HG03439 (cell line): ENCODE data around the gene DEPDC7.
A peak's percentile ranks its signal among the peaks of the same experiment; 100 is the strongest.
"Not testable (repeated sequence)": the region's sequence is repeated elsewhere in the genome, so short reads cannot be mapped to it uniquely, and the experiment has no call there.

Experiments
- ATAC-seq: cut with Tn5 transposase; IDR thresholded peaks from one replicate; pipeline ENCODE4 v1.9.1; 2021; ENCODE audit warnings: mild to moderate bottlenecking, moderate library complexity; ENCODE audit not compliant: unreplicated experiment

Gene DEPDC7

GRCh38 chr11:33015621-33016551, at the start of gene DEPDC7:
TSS of gene DEPDC7 (plus strand) at chr11:33015878. CDS start at chr11:33015956, 78 bp downstream.
- ATAC-seq: peak; percentile 48

- ATAC-seq: no peak
Measured at GRCh38 chr11:32968541-32968940, 47.1 kb upstream of the DEPDC7 start.

GRCh38 chr11:32972233-32972632, 43.4 kb upstream of the DEPDC7 start:
- not testable (repeated sequence) for ATAC-seq

GRCh38 chr11:32972781-32973180, 42.9 kb upstream of the DEPDC7 start:
- ATAC-seq: no peak

GRCh38 chr11:32982626-32983025, 33.1 kb upstream of the DEPDC7 start:
- ATAC-seq: no peak

- ATAC-seq: no peak
Measured at GRCh38 chr11:32983506-32983905, 32.2 kb upstream of the DEPDC7 start.

GRCh38 chr11:32985600-32985999, 30.1 kb upstream of the DEPDC7 start:
- ATAC-seq: no peak

GRCh38 chr11:32987851-32988250, 27.8 kb upstream of the DEPDC7 start:
- ATAC-seq: no peak

- ATAC-seq: no peak
Measured at GRCh38 chr11:32990481-32990880, 25.2 kb upstream of the DEPDC7 start.

GRCh38 chr11:32991427-32991826, 24.3 kb upstream of the DEPDC7 start:
- ATAC-seq: no peak

GRCh38 chr11:32991898-32992297, 23.8 kb upstream of the DEPDC7 start:
- ATAC-seq: no peak

- no peak for ATAC-seq
Measured at GRCh38 chr11:33000181-33000580, 15.5 kb upstream of the DEPDC7 start.

GRCh38 chr11:33001281-33001680, 14.4 kb upstream of the DEPDC7 start:
- ATAC-seq: no peak

GRCh38 chr11:33001751-33002542, 13.7 kb upstream of the DEPDC7 start:
- no peak for ATAC-seq

GRCh38 chr11:33005175-33005574, 10.5 kb upstream of the DEPDC7 start:
- ATAC-seq: no peak

- ATAC-seq: no peak
Measured at GRCh38 chr11:33006010-33006409, 9.7 kb upstream of the DEPDC7 start.

GRCh38 chr11:33013755-33014154, 1.9 kb upstream of the DEPDC7 start:
- no peak for ATAC-seq

GRCh38 chr11:33016654-33017053, 976 bp downstream of the DEPDC7 start:
- no peak for ATAC-seq

- no peak for ATAC-seq
Measured at GRCh38 chr11:33017478-33017877, 1.8 kb downstream of the DEPDC7 start.

GRCh38 chr11:33017965-33018364, 2.3 kb downstream of the DEPDC7 start:
- ATAC-seq: no peak

GRCh38 chr11:33018840-33019239, 3.2 kb downstream of the DEPDC7 start:
- no peak for ATAC-seq

- ATAC-seq: no peak
Measured at GRCh38 chr11:33021501-33021900, 5.8 kb downstream of the DEPDC7 start.
